Mesothelial cell of epicardium (in vitro differentiated cells): ENCODE data around the gene NDUFA5. TPM values are rescaled to one million over a fixed set of nuclear protein-coding genes. Genes with fewer than 3 reads are reported as not detected.
A peak's percentile ranks its signal among the peaks of the same experiment; 100 is the strongest.

Experiments used
- DNase-seq, 2 experiments: peaks; one replicate each; pipeline ENCODE4 v3.0.0; 2021; ENCODE audit warnings: low spot score in 2 of 2; ENCODE audit not compliant: unreplicated experiment in 2 of 2
- H3K27ac Mint-ChIP-seq: 2 replicates; pipeline ENCODE4 v1.8.0; 2021; ENCODE audit warnings: mixed read lengths
- H3K27me3 Mint-ChIP-seq: 2 replicates; pipeline ENCODE4 v1.8.0; 2021; ENCODE audit warnings: low read depth, mixed read lengths
- H3K36me3 Mint-ChIP-seq: 2 replicates; pipeline ENCODE4 v1.8.0; 2021; ENCODE audit warnings: mixed read lengths
- H3K4me1 Mint-ChIP-seq: 2 replicates; pipeline ENCODE4 v1.8.0; 2021; ENCODE audit warnings: mixed read lengths
- H3K4me3 Mint-ChIP-seq: 2 replicates; pipeline ENCODE4 v1.8.0; 2021; ENCODE audit warnings: mild to moderate bottlenecking, moderate library complexity, mixed read lengths
- H3K9me3 Mint-ChIP-seq: 2 replicates; pipeline ENCODE4 v1.8.0; 2021; ENCODE audit warnings: mixed read lengths
- CTCF ChIP-seq: fragments of 200-600 bp; sonication (generic); IDR thresholded peaks from one replicate; pipeline ENCODE4 v1.5.0; 2021; ENCODE audit warnings: antibody characterized with exemption; ENCODE audit not compliant: unreplicated experiment
- total RNA-seq: library from RNA; stranded (reverse); gene quantifications from 3 replicates; pipeline ENCODE4 v1.2.1, GENCODE V29; 2021

The NDUFA5 gene
- total RNA-seq, 1 donor from 2014 or later, result 71.8 TPM

DNA sequence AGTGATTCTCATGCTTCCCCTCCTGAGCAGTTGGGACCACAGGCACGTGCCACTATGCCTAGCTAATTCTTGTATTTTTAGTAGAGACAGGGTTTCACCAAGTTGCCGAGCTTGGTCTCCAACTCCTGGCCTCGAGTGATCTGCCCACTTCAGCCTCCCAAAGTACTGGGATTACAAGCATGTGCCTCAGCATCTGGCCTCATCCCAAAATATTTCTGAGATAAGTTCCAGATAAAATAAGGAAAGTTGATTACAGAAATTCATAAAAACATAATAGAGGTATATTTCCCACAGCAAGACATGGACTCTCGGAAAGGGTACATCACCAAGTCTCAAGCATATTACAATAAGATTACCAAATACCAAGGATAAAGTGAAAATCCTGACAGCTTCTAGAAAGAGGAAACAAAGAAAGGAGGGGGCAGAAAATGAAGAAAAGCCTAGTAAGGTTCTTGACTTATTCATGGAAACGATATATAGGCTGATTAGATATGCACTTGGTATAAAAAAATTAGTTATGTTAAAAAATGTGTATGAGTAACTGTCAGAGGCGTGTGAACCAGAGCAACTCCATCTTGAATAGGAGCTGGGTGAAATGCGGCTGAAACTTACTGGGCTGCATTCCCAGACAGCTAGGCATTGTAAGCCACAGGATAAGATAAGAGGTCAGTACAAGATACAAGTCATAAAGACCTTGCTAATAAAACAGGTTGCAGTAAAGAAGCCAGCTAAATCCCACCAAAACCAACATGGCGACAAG is 58.2 kb downstream of the NDUFA5 start:
- H3K36me3 Mint-ChIP-seq, result peaks cover 3% of the 10 kb centered on the region
- peaks cover 10% of the 10 kb centered on the region for H3K4me1 Mint-ChIP-seq
- H3K9me3 Mint-ChIP-seq, result peaks cover 3% of the 10 kb centered on the region
- no peak overlapping the region for H3K4me3 Mint-ChIP-seq
- DNase-seq, result no peak
- H3K27me3 Mint-ChIP-seq, result no peaks in the 10 kb centered on the region
- TF ChIP-seq CTCF, result no peak
- no peak overlapping the region for H3K27ac Mint-ChIP-seq

DNA sequence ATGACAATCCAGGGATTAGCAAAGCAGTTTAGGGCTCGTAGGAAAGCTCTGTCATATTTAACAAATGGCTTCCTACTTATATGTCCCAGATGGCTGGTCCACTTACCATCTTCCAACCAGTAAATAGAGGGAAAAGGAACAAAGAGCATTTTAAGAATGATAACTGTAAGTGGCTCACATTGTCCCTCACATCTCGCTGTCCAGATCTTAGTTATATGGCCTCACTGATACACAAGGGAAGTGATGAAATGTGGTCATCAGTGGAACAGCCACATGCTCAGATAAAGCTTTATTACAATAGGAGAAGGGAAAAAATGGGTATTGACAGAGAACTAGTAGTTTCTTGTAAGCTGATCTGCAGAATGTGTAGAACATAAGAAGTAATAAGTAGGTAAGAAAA is 59.0 kb downstream of the NDUFA5 start:
- H3K4me3 Mint-ChIP-seq, result no peak overlapping the region
- H3K9me3 Mint-ChIP-seq, result no peaks in the 10 kb centered on the region
- H3K27me3 Mint-ChIP-seq, result no peaks in the 10 kb centered on the region
- no peak overlapping the region for H3K27ac Mint-ChIP-seq
- no peak for DNase-seq
- H3K36me3 Mint-ChIP-seq, result no peaks in the 10 kb centered on the region
- H3K4me1 Mint-ChIP-seq, result peaks cover 10% of the 10 kb centered on the region
- TF ChIP-seq CTCF, result no peak

- Mint-ChIP-seq H3K27ac (no peak overlapping the region), H3K4me1 (peaks cover 10% of the 10 kb centered on the region), H3K36me3 (no peaks in the 10 kb centered on the region), H3K9me3 (no peaks in the 10 kb centered on the region), H3K27me3 (no peaks in the 10 kb centered on the region), H3K4me3 (no peak overlapping the region)
- no peak for TF ChIP-seq CTCF
- DNase-seq, result no peak
Measured at GRCh38 chr7:123498031-123498430, 59.6 kb downstream of the NDUFA5 start.

- H3K4me1 Mint-ChIP-seq, result peaks cover 5% of the 10 kb centered on the region
- no peak overlapping the region for H3K27ac Mint-ChIP-seq
- H3K36me3 Mint-ChIP-seq, result no peaks in the 10 kb centered on the region
Measured at GRCh38 chr7:123494193-123494796, 63.3 kb downstream of the NDUFA5 start.

DNA sequence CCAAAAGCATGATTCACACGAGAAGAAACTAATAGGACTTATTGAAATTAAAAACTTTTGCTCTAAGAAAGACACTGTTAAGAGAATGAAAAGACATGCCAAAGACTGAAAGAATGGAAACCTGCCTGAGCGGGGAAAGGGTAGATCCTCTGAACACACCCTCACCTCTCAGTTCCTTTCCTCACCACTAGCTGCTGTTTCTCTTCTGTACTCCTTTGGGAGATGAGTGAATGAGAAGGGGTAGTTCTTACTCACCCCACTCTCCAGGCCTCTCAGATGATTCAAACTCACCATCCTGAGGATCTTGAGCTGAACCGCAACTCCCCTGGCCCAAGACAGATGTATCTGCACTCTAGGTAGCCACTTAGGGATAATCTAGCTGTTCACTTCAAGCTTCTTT is 65.1 kb downstream of the NDUFA5 start:
- Mint-ChIP-seq H3K9me3 (no peaks in the 10 kb centered on the region), H3K36me3 (no peaks in the 10 kb centered on the region), H3K4me3 (no peak overlapping the region), H3K4me1 (no peaks in the 10 kb centered on the region), H3K27me3 (no peaks in the 10 kb centered on the region), H3K27ac (no peak overlapping the region)
- no peak for DNase-seq
- TF ChIP-seq CTCF, result no peak

More at GRCh38 chr7:123494193-123494796, 63.3 kb downstream of the NDUFA5 start:
- H3K27me3 Mint-ChIP-seq, result no peaks in the 10 kb centered on the region
- no peak for DNase-seq
- H3K4me3 Mint-ChIP-seq, result no peak overlapping the region
- peak; percentile 84 for TF ChIP-seq CTCF
- H3K9me3 Mint-ChIP-seq, result no peaks in the 10 kb centered on the region

Other genes starting within 250 kb of the NDUFA5 start
- 0.72 to 0.97 TPM (median 0.93 TPM) in 3 replicates for gene IQUB, start 23.2 kb downstream of the NDUFA5 start, total RNA-seq
- not detected in 3 replicates for gene ASB15, start 44.0 kb upstream of the NDUFA5 start, total RNA-seq
- gene LMOD2, start 98.0 kb upstream of the NDUFA5 start, total RNA-seq, result not detected in 3 replicates
- gene WASL, start 191.2 kb upstream of the NDUFA5 start, total RNA-seq, result 34.8 to 35.7 TPM (median 35.0 TPM) in 3 replicates